NCI-H146 treated with DMSO at 0.1 percent for 48 hours (cell line): Measurements from ENCODE around the gene BCAS2.

Experiments
- DNase-seq: peaks from one replicate; lab custom pipeline; 2025; ENCODE audit not compliant: unreplicated experiment; lab: John Stamatoyannopoulos, UW

The BCAS2 gene

GRCh38 chr1:114559356-114559755 is 22.1 kb downstream of the BCAS2 start:
- DNase-seq, result no peak

DNA sequence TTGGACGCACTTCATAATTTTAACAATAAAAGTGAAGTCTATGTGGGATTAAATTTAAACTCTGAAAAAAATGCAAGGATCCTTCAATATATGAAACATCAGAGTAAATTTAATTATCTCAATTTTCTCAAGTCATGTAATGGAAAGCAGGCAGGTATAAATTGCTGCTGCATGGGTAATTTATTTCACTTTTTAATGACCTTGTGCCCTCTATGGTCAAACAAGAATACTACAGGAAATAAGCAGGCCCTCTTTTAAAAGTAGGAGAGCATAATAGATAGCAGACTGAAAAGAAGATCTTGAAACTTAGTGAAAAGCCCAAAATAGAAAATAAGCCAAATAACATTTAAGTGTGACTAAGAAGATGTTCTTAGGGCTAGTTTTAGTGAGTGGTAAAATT is 22.9 kb downstream of the BCAS2 start:
- no peak for DNase-seq

DNA sequence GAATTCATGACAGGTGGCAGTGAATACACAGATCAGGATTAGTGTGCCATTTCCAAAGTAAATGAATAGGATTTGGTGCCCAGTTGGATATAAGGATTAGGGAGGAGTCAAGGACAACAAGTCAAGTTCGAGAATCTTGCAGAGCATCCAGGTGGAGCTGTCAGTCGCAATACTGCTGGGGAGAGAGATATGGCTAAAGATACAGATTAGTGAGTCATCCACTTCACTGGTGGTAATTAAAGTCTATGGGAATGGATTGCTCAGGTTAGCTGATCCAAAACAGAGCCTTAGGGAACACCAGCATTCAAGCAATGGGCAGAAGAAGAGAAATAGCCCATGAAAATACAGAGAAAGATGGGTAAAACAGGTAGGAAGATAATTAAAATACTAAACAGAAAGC is 26.8 kb downstream of the BCAS2 start:
- DNase-seq, result no peak

DNA sequence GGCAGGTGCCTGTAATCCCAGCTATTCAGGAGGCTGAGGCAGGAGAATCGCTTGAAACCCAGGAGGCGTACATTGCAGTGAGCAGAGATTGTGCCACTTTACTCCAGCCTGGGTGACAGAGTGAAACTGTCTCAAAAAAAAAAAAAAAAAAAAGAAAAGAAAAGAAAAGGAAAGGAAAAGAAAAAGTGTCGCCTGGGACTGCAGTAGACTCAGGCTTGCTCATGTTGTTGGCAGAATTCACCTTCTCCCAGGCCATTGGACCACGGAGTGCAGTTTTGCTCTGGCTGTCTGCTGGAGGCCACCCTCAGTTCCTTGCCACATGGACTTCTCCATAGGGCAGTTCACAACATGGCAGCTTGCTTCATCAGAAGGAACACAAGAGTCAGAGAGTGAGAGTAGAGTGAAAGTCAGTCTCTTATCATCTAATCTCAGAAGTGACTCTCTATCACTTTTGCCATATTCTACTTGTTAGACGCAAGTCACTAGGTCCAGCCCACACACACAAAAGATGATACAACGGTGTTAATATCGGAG is 29.2 kb downstream of the BCAS2 start:
- DNase-seq, result no peak

DNA sequence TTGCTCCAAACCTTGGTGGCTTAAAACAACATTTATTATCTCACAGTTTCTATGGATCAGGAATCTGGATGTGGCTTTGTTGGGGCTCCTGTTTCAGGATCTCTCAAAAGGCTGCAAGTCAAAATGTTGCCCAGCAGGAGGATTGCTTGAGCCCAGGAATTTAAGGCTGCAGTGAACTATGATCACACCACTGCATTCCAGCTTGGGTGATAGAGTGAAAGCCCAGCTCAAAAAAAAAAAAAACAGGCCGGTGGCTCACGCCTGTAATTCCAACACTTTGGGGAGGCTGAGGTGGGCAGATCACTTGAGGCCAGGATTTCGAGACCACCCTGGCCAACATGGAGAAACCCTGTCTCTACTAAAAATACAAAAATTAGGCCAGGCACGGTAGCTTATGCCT is 30.0 kb downstream of the BCAS2 start:
- DNase-seq, result no peak

GRCh38 chr1:114550336-114550735 is 31.1 kb downstream of the BCAS2 start:
- DNase-seq, result no peak

- DNase-seq, result no peak
These were observed 32.3 kb downstream of the BCAS2 start for GRCh38 chr1:114549137-114549536.

GRCh38 chr1:114547076-114547475 is 34.3 kb downstream of the BCAS2 start:
- DNase-seq, result no peak

DNA sequence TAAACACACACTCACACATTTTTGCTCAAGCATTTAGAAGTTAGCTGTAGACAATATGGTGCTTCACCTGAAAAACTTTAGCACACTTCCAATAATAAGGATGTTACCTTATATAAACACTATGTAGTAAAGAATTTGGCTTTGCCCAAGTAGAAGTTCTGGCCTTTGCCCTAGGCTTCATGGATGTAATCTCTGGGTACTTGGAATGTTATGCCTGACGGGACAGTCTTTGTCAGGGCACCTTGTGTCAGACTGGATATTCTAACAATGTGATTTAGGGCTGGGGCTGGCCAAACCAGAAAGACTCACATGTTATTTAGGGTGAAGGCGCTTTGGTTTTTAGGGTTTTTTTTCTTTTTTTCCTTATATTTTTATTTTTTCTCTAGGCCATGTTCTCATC is 35.6 kb downstream of the BCAS2 start:
- no peak for DNase-seq

DNA sequence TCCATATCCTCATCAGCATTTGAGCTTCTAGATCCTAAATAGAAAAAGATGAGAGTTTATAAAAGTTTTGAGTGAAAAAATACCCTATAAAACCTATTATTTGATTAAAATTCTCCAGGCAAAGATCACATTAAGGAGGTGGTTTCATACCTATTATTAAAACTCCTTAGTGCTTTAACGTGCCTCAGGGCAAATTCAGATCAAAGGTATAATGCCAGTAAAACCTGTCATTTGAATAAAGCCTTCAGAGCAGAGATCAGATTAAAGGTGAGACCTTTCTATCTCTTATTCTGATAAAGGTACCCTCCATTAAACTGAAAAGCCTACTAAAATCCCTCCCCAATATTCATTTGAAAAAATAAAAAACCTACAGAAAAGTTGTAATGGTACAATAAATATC is 36.1 kb downstream of the BCAS2 start:
- no peak for DNase-seq

DNA sequence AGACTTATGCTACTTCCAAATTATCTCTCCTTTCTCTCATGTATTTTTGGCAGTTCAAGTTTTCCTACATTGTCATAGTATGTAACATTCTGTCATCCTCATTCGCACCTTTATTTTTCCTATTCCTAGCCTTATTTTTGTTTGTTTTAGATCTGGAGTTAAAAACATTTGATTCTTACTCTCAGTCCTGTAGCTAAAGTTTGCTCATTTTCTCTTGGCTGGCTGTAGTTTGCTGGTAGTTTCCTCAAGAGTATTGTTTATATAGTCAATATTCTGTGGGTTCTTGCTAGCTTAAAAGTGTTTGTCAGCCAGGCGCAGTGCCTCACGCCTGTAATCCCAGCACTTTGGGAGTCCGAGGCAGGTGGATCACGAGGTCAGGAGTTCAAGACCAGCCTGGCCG is 40.6 kb downstream of the BCAS2 start:
- no peak for DNase-seq

- DNase-seq, result no peak
These were observed 41.1 kb downstream of the BCAS2 start for GRCh38 chr1:114540272-114540671.

- DNase-seq, result no peak
These were observed 45.4 kb downstream of the BCAS2 start for GRCh38 chr1:114536043-114536442.

DNA sequence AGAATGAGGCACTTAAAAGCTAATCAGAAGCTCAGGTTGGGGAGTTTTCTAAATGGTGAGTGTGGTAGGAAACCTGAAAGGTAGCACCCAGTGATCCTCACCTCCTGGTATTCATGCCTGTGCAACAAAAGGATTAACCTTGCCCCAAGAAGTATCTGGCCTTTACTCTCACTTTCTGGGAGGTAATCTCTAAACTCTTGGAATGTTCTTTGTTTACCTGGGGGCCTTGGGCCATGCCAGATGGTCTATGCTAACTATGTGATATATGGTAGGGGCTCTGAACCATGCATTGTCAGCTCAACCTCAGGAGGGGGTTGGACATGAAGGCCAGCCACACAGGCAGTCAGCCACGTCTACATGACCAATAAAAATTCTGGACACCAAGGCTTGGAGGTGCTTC is 46.0 kb downstream of the BCAS2 start:
- DNase-seq, result no peak

- no peak for DNase-seq
These were observed 50.3 kb downstream of the BCAS2 start for GRCh38 chr1:114531094-114531493.

DNA sequence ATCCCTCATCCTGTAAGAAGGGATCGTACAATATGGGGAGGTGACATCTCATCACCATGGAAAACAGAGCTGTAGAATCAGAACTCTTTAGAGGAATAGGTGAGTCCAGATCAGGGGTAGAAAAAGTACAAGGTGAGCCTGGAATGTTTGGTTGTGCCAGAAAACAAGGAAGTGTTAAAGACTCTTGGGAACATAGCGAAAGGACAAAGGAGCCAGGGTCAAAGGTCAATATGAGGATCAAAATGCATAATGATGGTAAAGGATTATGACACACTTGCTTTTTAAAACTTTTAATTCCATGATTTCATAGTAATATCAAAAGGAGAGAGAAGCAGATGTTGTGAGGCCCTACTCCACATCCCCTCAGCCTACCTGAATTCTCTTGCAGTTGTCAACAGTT is 51.2 kb downstream of the BCAS2 start:
- no peak for DNase-seq

DNA sequence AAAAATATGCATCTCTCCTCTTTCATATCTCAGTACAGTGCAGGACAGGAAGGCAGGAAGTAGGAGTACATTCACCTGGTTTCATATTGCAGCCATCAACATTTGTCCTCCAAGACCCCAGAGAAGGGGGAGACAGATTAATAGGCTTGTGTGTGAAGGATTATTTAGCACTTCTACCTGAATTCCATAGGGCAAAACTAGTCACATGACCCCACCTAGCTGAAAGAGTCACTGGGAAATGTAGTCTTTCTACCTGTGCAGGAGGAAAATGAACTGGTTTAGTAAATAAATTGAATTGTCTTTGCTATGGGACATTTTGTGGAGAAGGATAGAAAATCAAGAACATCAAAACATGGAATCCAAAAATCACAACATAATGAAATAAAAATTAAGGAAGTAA is 56.5 kb downstream of the BCAS2 start:
- no peak for DNase-seq

- DNase-seq, result no peak
These were observed 59.2 kb downstream of the BCAS2 start for GRCh38 chr1:114522264-114522575.

DNA sequence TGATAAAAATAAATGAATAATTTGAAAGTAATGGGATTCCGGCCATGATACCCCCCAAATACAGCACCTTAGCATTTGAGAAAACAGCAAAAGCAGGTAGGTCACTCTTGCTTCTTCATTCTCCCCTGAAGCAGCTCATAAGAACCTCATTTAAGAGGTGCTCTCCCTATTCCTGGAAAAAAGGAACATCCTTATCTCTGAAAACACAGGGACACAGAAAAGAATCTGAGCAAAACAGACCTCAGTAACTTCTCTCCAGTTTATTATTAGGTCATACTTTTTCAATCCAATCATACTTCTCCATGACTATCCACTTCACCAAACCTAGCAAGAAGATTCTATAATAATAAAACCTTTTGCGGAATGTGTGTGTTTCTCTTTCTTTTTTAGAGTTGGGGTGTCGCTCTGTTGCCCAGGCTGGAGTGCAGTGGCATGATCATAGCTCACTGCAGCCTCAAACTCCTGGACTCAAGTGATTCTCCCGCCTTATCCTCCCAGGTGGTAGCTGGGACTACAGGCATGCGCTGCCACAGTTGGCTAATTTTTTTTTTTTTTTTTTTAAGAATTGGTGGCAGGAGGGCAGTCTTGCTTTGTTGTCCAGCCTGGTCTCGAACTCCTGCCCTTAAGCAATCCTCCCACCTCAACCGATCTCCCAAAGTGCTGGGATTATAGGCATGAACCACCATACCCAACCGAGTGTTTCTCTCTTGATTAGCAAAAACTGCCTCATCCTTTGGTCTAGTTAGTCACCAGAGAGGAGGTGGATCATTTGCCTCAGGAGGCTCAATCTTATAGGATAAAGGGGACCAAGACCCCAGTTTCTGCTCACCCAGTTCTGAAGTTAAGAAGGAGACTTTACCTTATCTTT is 59.8 kb downstream of the BCAS2 start:
- DNase-seq, result no peak
